Measurements from ENCODE around the gene MPV17. TPM values are rescaled to one million over a fixed set of nuclear protein-coding genes. Genes with fewer than 3 reads are reported as not detected.

The MPV17 gene
- total and polyA plus RNA-seq, 2 donors (not counting 1 experiment from before 2014, with no cell fraction given): 103 to 137 TPM

GRCh38 chr2:27369471-27370025 is 46.7 kb upstream of the MPV17 start:
- WGBS (ENCODE audit: insufficient coverage): 1% methylated on average over 18 of the region's 18 CpGs
- ATAC-seq (ENCODE audit: low read depth) (no peak), DNase-seq (no peak)
- Histone ChIP-seq H3K27me3 (replicated peaks in 1 of 4; ENCODE audit: control extremely low read depth in 1 of 4, control insufficient read depth in 3 of 4, insufficient read depth in 4 of 4, low read length in 3 of 4) (no peaks in the 10 kb centered on the region), H3K9me3 (ENCODE audit: control extremely low read depth in 1 of 3, control insufficient read depth in 2 of 3, insufficient read depth in 1 of 3, low read length in 2 of 3) (no peaks in the 10 kb centered on the region), H3K36me3 (replicated peaks in 1 of 2; ENCODE audit: control extremely low read depth in 1 of 2, control insufficient read depth in 1 of 2, extremely low read depth in 1 of 2, insufficient read depth in 2 of 2, low read length in 1 of 2) (peaks cover 0 to 55% of the 10 kb centered on the region in 2 experiments), H3K79me2 (ENCODE audit: control insufficient read depth, insufficient read depth, low read length) (peaks cover 64% of the 10 kb centered on the region), H3K4me1 (ENCODE audit: control insufficient read depth in 2 of 2, insufficient read depth in 2 of 2, low read length in 2 of 2) (peaks cover 31 to 34% of the 10 kb centered on the region in 2 donors), H3K9ac (ENCODE audit: low read length) (peak overlapping the region; percentile 95), H4K20me1 (ENCODE audit: control insufficient read depth, insufficient read depth, low read length, poor library complexity, severe bottlenecking) (peaks cover 16% of the 10 kb centered on the region), H3K4me2 (replicated peaks; ENCODE audit: low read depth, low read length, poor library complexity, severe bottlenecking) (peak overlapping the region; percentile 88), H2AFZ (ENCODE audit: insufficient read depth, low read depth, low read length, poor library complexity, severe bottlenecking) (peak overlapping the region; percentile 95), H3K4me3 (ENCODE audit: control extremely low read depth in 1 of 5, extremely low read depth in 1 of 5, insufficient read depth in 1 of 5, low read depth in 2 of 5, low read length in 4 of 5) (peak overlapping the region; percentile 76 to 96 (median 87)), H3K27ac (ENCODE audit: low read length in 2 of 2) (peak overlapping the region; percentile 64 to 95)
- TF ChIP-seq EZH2 (IDR thresholded peaks at IDR 0.05; ENCODE audit: borderline replicate concordance, insufficient read depth, low read depth, low read length, poor library complexity, severe bottlenecking): no peak
- TF ChIP-seq, protein P1, sequence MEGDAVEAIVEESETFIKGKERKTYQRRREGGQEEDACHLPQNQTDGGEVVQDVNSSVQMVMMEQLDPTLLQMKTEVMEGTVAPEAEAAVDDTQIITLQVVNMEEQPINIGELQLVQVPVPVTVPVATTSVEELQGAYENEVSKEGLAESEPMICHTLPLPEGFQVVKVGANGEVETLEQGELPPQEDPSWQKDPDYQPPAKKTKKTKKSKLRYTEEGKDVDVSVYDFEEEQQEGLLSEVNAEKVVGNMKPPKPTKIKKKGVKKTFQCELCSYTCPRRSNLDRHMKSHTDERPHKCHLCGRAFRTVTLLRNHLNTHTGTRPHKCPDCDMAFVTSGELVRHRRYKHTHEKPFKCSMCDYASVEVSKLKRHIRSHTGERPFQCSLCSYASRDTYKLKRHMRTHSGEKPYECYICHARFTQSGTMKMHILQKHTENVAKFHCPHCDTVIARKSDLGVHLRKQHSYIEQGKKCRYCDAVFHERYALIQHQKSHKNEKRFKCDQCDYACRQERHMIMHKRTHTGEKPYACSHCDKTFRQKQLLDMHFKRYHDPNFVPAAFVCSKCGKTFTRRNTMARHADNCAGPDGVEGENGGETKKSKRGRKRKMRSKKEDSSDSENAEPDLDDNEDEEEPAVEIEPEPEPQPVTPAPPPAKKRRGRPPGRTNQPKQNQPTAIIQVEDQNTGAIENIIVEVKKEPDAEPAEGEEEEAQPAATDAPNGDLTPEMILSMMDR (IDR thresholded peaks at IDR 0.05): no peak
- Mint-ChIP-seq H3K27ac (peak overlapping the region; percentile 100), H3K9me3 (ENCODE audit: insufficient read depth) (no peaks in the 10 kb centered on the region), H3K4me1 (peaks cover 31% of the 10 kb centered on the region), H3K27me3 (no peaks in the 10 kb centered on the region), H3K4me3 (peak overlapping the region; percentile 96)
- CTCF ChIA-PET: interaction anchor here (0.8 to 3.9 kb wide), 10 partner anchors 9 to 68 kb away, joined by 3 to 14 read pairs (median 4); partner anchors contain the start of genes GTF3C2, NRBP1, PPM1G and ZNF513
- intact Hi-C loops (cut with micrococcal nuclease): loop anchor here (1.0 to 2.0 kb wide), 14 partner anchors 11 to 318 kb away; partner anchors contain the start of genes AGBL5, ATRAID, CAD and CCDC121
- POLR2A ChIA-PET: interaction anchor here (1.1 to 4.2 kb wide), 3 partner anchors 9 to 40 kb away, joined by 3 to 34 read pairs (median 5); partner anchors contain the start of genes GTF3C2 and PPM1G

DNA sequence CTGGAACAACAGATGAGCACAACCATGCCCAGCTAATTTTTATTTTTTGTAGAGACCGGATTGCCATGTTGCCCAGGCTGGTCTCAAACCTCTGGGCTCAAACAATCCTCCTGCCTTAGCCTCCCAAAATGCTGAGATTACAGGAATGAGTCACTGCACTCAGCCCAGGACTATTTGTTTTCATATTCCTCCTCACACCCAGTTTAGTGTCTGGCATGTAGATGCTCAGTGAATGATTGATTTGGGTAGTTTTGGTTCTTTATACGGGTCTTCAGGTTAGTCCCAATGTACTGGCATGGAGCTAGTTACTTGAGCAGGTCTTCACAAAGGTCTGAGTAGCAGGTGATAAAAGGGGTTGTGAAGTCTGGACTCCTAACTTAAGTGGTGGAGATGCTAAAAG is 41.0 kb upstream of the MPV17 start:
- no peaks in the 10 kb centered on the region for H3K9me3 Mint-ChIP-seq (ENCODE audit: insufficient read depth)
- H3K36me3 ChIP-seq (replicated peaks in 1 of 2; ENCODE audit: control extremely low read depth in 1 of 2, control insufficient read depth in 1 of 2, extremely low read depth in 1 of 2, insufficient read depth in 2 of 2, low read length in 1 of 2): peaks cover 0 to 42% of the 10 kb centered on the region in 2 experiments
- peaks cover 12% of the 10 kb centered on the region for H3K79me2 ChIP-seq (ENCODE audit: control insufficient read depth, insufficient read depth, low read length)
- H3K4me3 Mint-ChIP-seq: no peak overlapping the region
- TF ChIP-seq, protein P1 (IDR thresholded peaks at IDR 0.05): no peak
- no peak for TF ChIP-seq EZH2 (IDR thresholded peaks at IDR 0.05; ENCODE audit: borderline replicate concordance, insufficient read depth, low read depth, low read length, poor library complexity, severe bottlenecking)
- H4K20me1 ChIP-seq (ENCODE audit: control insufficient read depth, insufficient read depth, low read length, poor library complexity, severe bottlenecking): peaks cover 2% of the 10 kb centered on the region
- H3K27ac ChIP-seq (ENCODE audit: low read length in 2 of 2): no peak overlapping the region
- H3K4me3 ChIP-seq (ENCODE audit: control extremely low read depth in 1 of 5, extremely low read depth in 1 of 5, insufficient read depth in 1 of 5, low read depth in 2 of 5, low read length in 4 of 5): no peak overlapping the region
- no peak overlapping the region for H3K4me2 ChIP-seq (replicated peaks; ENCODE audit: low read depth, low read length, poor library complexity, severe bottlenecking)
- intact Hi-C loops (cut with micrococcal nuclease): no loop called here
- peaks cover 5% of the 10 kb centered on the region for H3K4me1 Mint-ChIP-seq
- H3K27me3 ChIP-seq (replicated peaks in 1 of 4; ENCODE audit: control extremely low read depth in 1 of 4, control insufficient read depth in 3 of 4, insufficient read depth in 4 of 4, low read length in 3 of 4): no peaks in the 10 kb centered on the region
- no peaks in the 10 kb centered on the region for H3K27me3 Mint-ChIP-seq
- POLR2A ChIA-PET: no interaction called here
- H3K9ac ChIP-seq (ENCODE audit: low read length): no peak overlapping the region
- peaks cover 3 to 4% of the 10 kb centered on the region in 2 donors for H3K4me1 ChIP-seq (ENCODE audit: control insufficient read depth in 2 of 2, insufficient read depth in 2 of 2, low read length in 2 of 2)
- DNase-seq (no peak), ATAC-seq (ENCODE audit: low read depth) (no peak)
- no peak overlapping the region for H3K27ac Mint-ChIP-seq
- CTCF ChIA-PET: no interaction called here
- H2AFZ ChIP-seq (ENCODE audit: insufficient read depth, low read depth, low read length, poor library complexity, severe bottlenecking): no peak overlapping the region
- no peaks in the 10 kb centered on the region for H3K9me3 ChIP-seq (ENCODE audit: control extremely low read depth in 1 of 3, control insufficient read depth in 2 of 3, insufficient read depth in 1 of 3, low read length in 2 of 3)
- WGBS (ENCODE audit: insufficient coverage): 88% methylated on average over 2 of the region's 2 CpGs

Data from B cell (primary cell).